ENCODE results near the gene EFR3B.
"Not testable (repeated sequence)": the region's sequence is repeated elsewhere in the genome, so short reads cannot be mapped to it uniquely, and the experiment has no call there.

EFR3B gene

GRCh38 chr2:25160376-25160775 is 118.5 kb downstream of the EFR3B start:
- no peak for TF ChIP-seq CTCF (conservative IDR thresholded peaks at IDR 0.05; ENCODE audit: low read depth)
- CTCF ChIA-PET, result interaction anchor here (0.7 to 0.9 kb wide), 2 partner anchors 104 to 185 kb away, joined by 3 read pairs; no protein-coding TSS in a partner anchor
- no peak overlapping the region for H3K27ac ChIP-seq
- POLR2A ChIA-PET (ENCODE audit: low non-redundant PET), result no interaction called here
- DNase-seq (ENCODE audit: low spot score), result no peak

GRCh38 chr2:25161055-25161781 is 119.3 kb downstream of the EFR3B start:
- no peak overlapping the region for H3K27ac ChIP-seq
- CTCF ChIA-PET, result no interaction called here
- POLR2A ChIA-PET (ENCODE audit: low non-redundant PET), result no interaction called here
- no peak for DNase-seq (ENCODE audit: low spot score)
- no peak for TF ChIP-seq CTCF (conservative IDR thresholded peaks at IDR 0.05; ENCODE audit: low read depth)

- H3K27ac ChIP-seq; POLR2A ChIA-PET (ENCODE audit: low non-redundant PET); DNase-seq (ENCODE audit: low spot score); CTCF ChIA-PET: not testable (repeated sequence)
Measured at GRCh38 chr2:25162061-25162460, 120.2 kb downstream of the EFR3B start.

- TF ChIP-seq CTCF (conservative IDR thresholded peaks at IDR 0.05; ENCODE audit: low read depth), result no peak
- no peak for DNase-seq (ENCODE audit: low spot score)
- CTCF ChIA-PET, result interaction anchor here (0.5 to 0.6 kb wide), 3 partner anchors 34 to 1528 kb away, joined by 3 to 5 read pairs (median 3); no protein-coding TSS in a partner anchor
- no peak overlapping the region for H3K27ac ChIP-seq
- POLR2A ChIA-PET (ENCODE audit: low non-redundant PET), result no interaction called here
Measured at GRCh38 chr2:25164561-25164960, 122.7 kb downstream of the EFR3B start.

GRCh38 chr2:25165992-25166875 is 124.4 kb downstream of the EFR3B start:
- H3K27ac ChIP-seq, result no peak overlapping the region
- POLR2A ChIA-PET (ENCODE audit: low non-redundant PET), result interaction anchor here (0.6 kb wide), 1 partner anchor 31 kb away, joined by 4 read pairs; no protein-coding TSS in a partner anchor
- CTCF ChIA-PET, result interaction anchor here (0.5 to 2.6 kb wide), 5 partner anchors 30 to 387 kb away, joined by 3 to 29 read pairs (median 3); partner anchors contain the start of gene ADCY3
- DNase-seq (ENCODE audit: low spot score), result no peak
- TF ChIP-seq CTCF (conservative IDR thresholded peaks at IDR 0.05; ENCODE audit: low read depth), result peak; percentile 23; the same call in 1 of the 2 replicates

- peak; percentile 7 for DNase-seq (ENCODE audit: low spot score)
- no peak for TF ChIP-seq CTCF (conservative IDR thresholded peaks at IDR 0.05; ENCODE audit: low read depth)
- POLR2A ChIA-PET (ENCODE audit: low non-redundant PET), result no interaction called here
- CTCF ChIA-PET, result interaction anchor here (0.6 to 0.7 kb wide), 3 partner anchors 193 to 1153 kb away, joined by 3 to 4 read pairs (median 3); no protein-coding TSS in a partner anchor
- H3K27ac ChIP-seq, result no peak within 1 kb of the TSS
Measured at GRCh38 chr2:25168256-25169072, 126.6 kb downstream of the EFR3B start, which contains the start of gene POMC. POMC (minus strand) TSS chr2:25168580; CDS start chr2:25164772, 3,808 bp downstream.

All from RWPE1 (cell line).